Measurements from ENCODE around the gene ZNF45.
"Not testable (repeated sequence)": the region's sequence is repeated elsewhere in the genome, so short reads cannot be mapped to it uniquely, and the experiment has no call there.

Gene ZNF45

GRCh38 chr19:43934985-43935708 lies at the start of gene ZNF45:
ZNF45 (minus strand) TSS chr19:43935282; CDS start chr19:43922185, 13,097 bp downstream.
- peak; percentile 88 for DNase-seq (ENCODE audit: low spot score)

GRCh38 chr19:43984687-43985000 lies 49.6 kb upstream of the ZNF45 start:
- no peak for DNase-seq (ENCODE audit: low spot score)

- peak; percentile 82 for DNase-seq (ENCODE audit: low spot score)
Observed at GRCh38 chr19:43983912-43984686, 49.0 kb upstream of the ZNF45 start, which contains the start of gene ZNF155. ZNF155 (plus strand) TSS chr19:43984188; CDS start chr19:43988544, 4,356 bp downstream.

GRCh38 chr19:43983544-43983911 lies 48.4 kb upstream of the ZNF45 start:
- DNase-seq (ENCODE audit: low spot score) = no peak

GRCh38 chr19:43976732-43977131 lies 41.6 kb upstream of the ZNF45 start:
- no peak for DNase-seq (ENCODE audit: low spot score)

GRCh38 chr19:43966079-43966694 lies 31.1 kb upstream of the ZNF45 start:
- no peak for DNase-seq (ENCODE audit: low spot score)

- DNase-seq (ENCODE audit: low spot score) = no peak
Observed at GRCh38 chr19:43960411-43960810, 25.3 kb upstream of the ZNF45 start.

- no peak for DNase-seq (ENCODE audit: low spot score)
Observed at GRCh38 chr19:43957891-43958290, 22.8 kb upstream of the ZNF45 start.

GRCh38 chr19:43956827-43957226 lies 21.7 kb upstream of the ZNF45 start:
- DNase-seq (ENCODE audit: low spot score) = no peak

GRCh38 chr19:43950834-43951645 lies 16.0 kb upstream of the ZNF45 start, which contains the start of gene ZNF221:
ZNF221 (plus strand) TSS chr19:43951228; CDS start chr19:43962727, 11,499 bp downstream.
- DNase-seq (ENCODE audit: low spot score) = peak; percentile 73

GRCh38 chr19:43949803-43950202 lies 14.7 kb upstream of the ZNF45 start:
- not testable (repeated sequence) for DNase-seq (ENCODE audit: low spot score)

- not testable (repeated sequence) for DNase-seq (ENCODE audit: low spot score)
Observed at GRCh38 chr19:43947412-43947811, 12.3 kb upstream of the ZNF45 start.

GRCh38 chr19:43941209-43941608 lies 6.1 kb upstream of the ZNF45 start:
- no peak for DNase-seq (ENCODE audit: low spot score)

GRCh38 chr19:43940719-43941118 lies 5.6 kb upstream of the ZNF45 start:
- no peak for DNase-seq (ENCODE audit: low spot score)

- DNase-seq (ENCODE audit: low spot score) = no peak
Observed at GRCh38 chr19:43939557-43940260, 4.6 kb upstream of the ZNF45 start.

GRCh38 chr19:43936188-43936587 lies 1.1 kb upstream of the ZNF45 start:
- no peak for DNase-seq (ENCODE audit: low spot score)

GRCh38 chr19:43934055-43934984 lies 762 bp downstream of the ZNF45 start:
- no peak for DNase-seq (ENCODE audit: low spot score)

- DNase-seq (ENCODE audit: low spot score) = no peak
Observed at GRCh38 chr19:43928820-43929219, 6.3 kb downstream of the ZNF45 start.

- no peak for DNase-seq (ENCODE audit: low spot score)
Observed at GRCh38 chr19:43923875-43924274, 11.2 kb downstream of the ZNF45 start.

- DNase-seq (ENCODE audit: low spot score) = no peak
Observed at GRCh38 chr19:43914051-43914450, 21.0 kb downstream of the ZNF45 start.

Measured in CD4-positive, alpha-beta T cell treated with Interleukin-2 at 100 ng/mL for 4 hours (primary cell).